AML-193 (cell line): Measurements from ENCODE around the gene AP3M1.

Experiments
- DNase-seq, 2 experiments: peaks; one replicate each; lab custom pipeline; 2025; lab: John Stamatoyannopoulos, UW

The AP3M1 gene

GRCh38 chr10:74114041-74114448 is 36.6 kb downstream of the AP3M1 start:
- DNase-seq: no peak

- DNase-seq: no peak
These were observed 37.1 kb downstream of the AP3M1 start for GRCh38 chr10:74113546-74113945.

- no peak for DNase-seq
These were observed 38.8 kb downstream of the AP3M1 start for GRCh38 chr10:74111799-74112198.

GRCh38 chr10:74110120-74110519 is 40.5 kb downstream of the AP3M1 start:
- no peak for DNase-seq

DNA sequence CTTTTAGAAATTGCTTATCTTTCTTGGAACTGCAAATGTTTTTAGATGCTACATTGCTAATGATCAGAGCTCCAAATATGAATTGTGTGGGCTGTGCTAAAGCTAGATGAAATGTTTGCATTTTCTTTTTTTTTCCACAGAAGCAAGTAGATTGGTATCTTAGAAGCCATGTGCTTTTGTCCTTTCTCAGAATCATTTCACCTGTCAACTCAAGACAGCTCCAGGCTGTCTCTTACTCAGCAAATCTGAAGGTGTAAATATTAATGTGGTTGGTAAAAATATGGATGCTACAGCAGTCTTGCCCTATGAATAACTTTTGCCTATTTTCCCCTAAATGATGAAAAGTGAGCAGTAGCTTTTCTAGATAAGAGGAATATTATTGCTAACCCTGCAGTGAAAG is 41.2 kb downstream of the AP3M1 start:
- no peak for DNase-seq

DNA sequence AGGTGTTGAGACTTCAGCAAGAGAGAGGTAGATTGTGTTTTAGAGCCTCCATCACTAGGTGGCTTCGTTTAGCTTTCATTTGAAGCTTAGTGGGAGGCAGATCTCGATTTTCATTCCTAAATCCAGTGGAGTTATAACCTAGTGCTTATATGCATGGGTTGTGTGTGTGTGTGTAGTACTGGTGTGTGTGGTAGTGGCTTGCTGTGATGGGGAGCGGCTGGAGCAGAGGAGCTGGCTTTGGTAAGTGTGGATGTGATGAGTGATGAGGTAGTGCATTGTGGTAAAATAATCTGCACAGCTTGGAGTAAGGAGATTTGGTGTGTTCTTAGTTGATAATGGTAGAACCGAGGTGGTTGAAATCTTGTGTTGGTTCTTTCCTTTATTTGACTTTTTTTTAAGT is 43.2 kb downstream of the AP3M1 start:
- no peak for DNase-seq

DNA sequence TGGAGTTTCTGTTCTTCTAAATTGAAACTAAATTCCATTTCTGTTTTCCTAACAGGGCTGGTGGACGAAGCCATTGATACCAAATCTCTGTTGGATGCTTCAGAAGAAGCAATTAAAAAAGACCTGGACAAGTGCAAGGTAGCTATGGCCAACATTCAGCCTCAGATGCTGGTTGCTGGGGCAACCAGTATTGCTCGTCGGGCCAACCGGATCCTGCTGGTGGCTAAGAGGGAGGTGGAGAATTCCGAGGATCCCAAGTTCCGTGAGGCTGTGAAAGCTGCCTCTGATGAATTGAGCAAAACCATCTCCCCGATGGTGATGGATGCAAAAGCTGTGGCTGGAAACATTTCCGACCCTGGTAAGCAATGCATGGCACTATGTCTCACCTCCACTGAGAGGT is 45.6 kb downstream of the AP3M1 start:
- DNase-seq: no peak

DNA sequence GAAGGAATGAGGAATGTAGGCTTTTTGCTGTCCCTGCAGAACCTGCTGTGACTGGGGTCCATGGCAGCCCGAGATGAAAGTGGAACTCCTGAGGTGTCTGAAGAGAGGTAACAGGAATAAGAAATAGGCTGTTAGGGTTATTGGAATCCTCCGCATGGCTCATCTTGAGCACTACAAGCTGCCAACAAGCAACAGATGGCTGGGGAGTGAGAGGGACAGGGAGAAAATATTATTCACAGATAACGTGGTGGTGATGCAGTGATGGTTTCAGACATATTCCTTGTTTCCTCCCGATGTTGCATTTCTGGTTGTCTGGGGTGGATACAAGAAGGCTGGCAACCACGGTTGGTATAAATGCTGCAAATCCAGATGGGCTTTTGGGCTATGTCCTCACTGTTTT is 46.1 kb downstream of the AP3M1 start:
- DNase-seq: no peak

- DNase-seq: peak; percentile 14 to 24
These were observed 46.9 kb downstream of the AP3M1 start for GRCh38 chr10:74103560-74104258.

DNA sequence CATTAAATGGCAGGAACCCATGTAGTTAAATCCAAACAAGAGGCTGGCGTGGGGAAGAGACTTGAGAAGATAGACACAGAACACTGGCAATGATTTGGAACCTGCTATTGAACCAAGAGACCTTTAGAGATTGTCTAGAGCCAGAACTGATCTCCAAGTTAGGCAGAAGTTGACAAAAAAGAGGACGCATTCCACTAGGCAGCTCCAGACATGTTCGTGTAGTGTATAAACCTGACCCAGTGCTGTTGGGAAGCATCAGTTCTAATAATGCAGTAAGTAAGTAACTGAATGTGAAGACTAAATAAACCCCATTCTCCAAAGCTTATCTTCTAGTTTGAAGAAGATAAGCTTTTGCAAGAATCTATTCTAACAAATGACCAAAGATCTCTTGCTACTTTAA is 50.8 kb downstream of the AP3M1 start:
- DNase-seq: no peak

DNA sequence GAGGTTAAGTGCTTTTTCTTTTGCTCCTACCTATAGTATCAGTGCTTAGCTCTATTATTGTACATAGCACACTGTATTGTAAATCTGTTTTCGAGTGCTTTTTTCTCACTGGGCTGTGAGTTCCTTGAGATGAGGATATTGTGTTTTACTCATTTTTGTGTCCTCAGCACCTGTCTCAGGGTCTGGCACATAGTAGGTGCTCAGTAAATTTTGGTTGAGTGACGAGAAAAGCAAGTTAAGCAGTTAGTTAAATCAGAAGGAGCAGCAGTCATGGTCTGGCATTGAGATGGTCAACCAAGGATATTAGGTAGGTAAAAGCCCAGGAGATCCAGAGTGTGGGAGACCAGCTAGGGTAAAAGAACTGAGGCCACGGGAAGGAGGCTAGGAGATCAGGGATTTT is 51.2 kb downstream of the AP3M1 start:
- DNase-seq: no peak

GRCh38 chr10:74097776-74098175 is 52.9 kb downstream of the AP3M1 start:
- no peak for DNase-seq

- no peak for DNase-seq
These were observed 53.9 kb downstream of the AP3M1 start for GRCh38 chr10:74096777-74097176.

DNA sequence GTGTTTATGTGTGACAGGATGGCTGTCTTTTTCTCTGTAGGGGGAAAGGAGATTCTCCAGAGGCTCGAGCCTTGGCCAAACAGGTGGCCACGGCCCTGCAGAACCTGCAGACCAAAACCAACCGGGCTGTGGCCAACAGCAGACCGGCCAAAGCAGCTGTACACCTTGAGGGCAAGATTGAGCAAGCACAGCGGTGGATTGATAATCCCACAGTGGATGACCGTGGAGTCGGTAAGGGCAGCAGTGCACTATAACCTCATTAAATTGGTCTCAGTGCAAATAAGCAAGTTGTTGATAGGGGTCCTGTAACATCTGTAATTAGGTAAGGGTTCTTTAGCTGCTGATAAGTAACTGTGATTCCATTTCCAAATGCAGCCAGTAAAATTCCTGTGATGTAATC is 56.4 kb downstream of the AP3M1 start:
- no peak for DNase-seq

- no peak for DNase-seq
These were observed 57.0 kb downstream of the AP3M1 start for GRCh38 chr10:74093530-74094164.

DNA sequence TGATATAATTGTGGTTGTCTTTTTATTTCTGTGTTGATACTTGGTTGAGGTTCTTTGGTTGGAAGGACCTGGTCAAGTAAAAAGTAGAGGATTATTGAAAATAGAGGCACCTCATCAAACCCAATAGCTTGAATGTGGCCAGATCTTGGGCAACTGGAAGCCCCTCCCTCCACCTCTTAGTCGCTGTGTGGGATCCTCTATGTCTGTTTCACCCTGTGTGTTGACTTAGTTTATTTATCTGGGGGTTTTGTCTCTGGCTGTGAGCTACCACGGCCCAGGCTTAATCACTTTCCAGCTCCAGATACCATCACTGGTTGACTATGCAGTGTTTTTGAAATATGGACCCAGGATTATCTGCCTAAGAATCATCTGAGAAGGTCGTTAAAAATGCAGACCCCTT is 58.3 kb downstream of the AP3M1 start:
- DNase-seq: no peak

- no peak for DNase-seq
These were observed 61.9 kb downstream of the AP3M1 start for GRCh38 chr10:74088722-74089121.

DNA sequence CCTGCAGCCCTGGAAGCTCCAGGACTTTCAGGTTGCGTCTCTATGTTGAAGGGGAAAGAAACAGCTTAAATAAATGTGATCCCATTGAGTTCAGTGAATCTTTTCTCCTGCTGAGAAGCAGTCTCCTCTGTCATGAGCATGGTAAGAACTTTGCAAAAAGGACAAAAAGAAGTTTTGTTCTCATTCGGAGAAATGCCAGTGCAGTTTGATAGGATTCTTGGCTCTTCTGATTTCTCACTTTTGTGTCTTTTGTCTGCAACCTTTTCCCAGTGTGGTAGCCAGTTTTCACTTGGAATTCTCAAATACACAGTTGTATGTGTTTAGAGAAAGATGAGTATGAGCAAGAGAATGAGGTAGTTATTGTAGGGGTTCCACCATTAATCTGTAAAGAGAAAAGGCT is 64.3 kb downstream of the AP3M1 start:
- DNase-seq: no peak

- DNase-seq: no peak
These were observed 65.7 kb downstream of the AP3M1 start for GRCh38 chr10:74084955-74085354.

DNA sequence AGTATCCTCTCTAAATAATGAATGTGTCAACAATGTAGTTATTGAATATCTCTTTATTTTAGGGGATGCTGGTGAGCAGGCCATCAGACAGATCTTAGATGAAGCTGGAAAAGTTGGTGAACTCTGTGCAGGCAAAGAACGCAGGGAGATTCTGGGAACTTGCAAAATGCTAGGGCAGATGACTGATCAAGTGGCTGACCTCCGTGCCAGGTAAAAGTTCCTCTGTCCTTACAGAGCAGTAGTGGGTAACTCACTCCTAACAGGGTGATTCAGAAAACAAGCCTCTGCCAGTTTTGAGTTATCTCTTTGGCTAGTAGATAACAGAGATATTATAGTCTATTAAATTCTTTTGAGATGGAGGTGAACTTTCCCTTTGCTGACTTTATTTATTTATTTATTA is 67.3 kb downstream of the AP3M1 start:
- no peak for DNase-seq

- DNase-seq: no peak
These were observed 68.5 kb downstream of the AP3M1 start for GRCh38 chr10:74081941-74082718.

GRCh38 chr10:74081192-74081803 is 69.3 kb downstream of the AP3M1 start:
- DNase-seq: peak; percentile 70
